DND-41 (cell line): Measurements from ENCODE around the gene CACNA2D1.

Source experiments
- CTCF ChIP-seq: IDR thresholded peaks from 2 replicates; pipeline ENCODE4 v1.5.1; 2012; ENCODE audit warnings: borderline replicate concordance, low read length, moderate library complexity, mild to moderate bottlenecking; ENCODE audit not compliant: poor library complexity, severe bottlenecking; ENCODE audit errors: extremely low read depth
- EZH2 ChIP-seq: IDR thresholded peaks from 3 replicates; pipeline ENCODE4 v1.6.1; 2012; ENCODE audit warnings: borderline replicate concordance, low read depth, mild to moderate bottlenecking, moderate library complexity, low read length, inconsistent platforms; ENCODE audit not compliant: severe bottlenecking

- TF ChIP-seq CTCF (no peak), EZH2 (no peak)
Measured at GRCh38 chr7:82397879-82398524, 45.6 kb downstream of the CACNA2D1 start.
